ENCODE measurements around the gene TRAPPC4.

DNA sequence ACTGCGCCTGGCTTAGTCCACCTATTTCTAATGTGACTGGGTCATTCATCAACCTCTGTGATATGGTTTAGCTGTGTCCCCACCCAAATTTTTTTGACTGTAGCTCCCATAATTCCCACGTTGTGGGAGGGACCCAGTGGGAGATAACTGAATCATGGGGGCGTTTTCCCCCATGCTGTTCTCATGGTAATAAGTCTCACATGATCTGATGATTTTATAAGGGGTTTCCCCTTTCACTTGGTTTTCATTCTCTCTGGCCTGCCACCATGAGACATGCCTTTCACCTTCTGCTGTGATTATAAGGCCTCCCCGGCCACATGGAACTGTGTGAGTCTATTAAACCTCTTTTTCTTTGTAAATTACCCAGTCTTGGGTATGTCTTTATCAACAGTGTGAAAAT, 11.9 kb upstream of the TRAPPC4 start:
- TF ChIP-seq POLR2A (IDR thresholded peaks at IDR 0.05; ENCODE audit: extremely low read depth, insufficient read length) = no peak
- TF ChIP-seq, protein P1, sequence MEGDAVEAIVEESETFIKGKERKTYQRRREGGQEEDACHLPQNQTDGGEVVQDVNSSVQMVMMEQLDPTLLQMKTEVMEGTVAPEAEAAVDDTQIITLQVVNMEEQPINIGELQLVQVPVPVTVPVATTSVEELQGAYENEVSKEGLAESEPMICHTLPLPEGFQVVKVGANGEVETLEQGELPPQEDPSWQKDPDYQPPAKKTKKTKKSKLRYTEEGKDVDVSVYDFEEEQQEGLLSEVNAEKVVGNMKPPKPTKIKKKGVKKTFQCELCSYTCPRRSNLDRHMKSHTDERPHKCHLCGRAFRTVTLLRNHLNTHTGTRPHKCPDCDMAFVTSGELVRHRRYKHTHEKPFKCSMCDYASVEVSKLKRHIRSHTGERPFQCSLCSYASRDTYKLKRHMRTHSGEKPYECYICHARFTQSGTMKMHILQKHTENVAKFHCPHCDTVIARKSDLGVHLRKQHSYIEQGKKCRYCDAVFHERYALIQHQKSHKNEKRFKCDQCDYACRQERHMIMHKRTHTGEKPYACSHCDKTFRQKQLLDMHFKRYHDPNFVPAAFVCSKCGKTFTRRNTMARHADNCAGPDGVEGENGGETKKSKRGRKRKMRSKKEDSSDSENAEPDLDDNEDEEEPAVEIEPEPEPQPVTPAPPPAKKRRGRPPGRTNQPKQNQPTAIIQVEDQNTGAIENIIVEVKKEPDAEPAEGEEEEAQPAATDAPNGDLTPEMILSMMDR (IDR thresholded peaks at IDR 0.05; ENCODE audit: low read depth, low read length) = no peak
- TF ChIP-seq, protein P2, sequence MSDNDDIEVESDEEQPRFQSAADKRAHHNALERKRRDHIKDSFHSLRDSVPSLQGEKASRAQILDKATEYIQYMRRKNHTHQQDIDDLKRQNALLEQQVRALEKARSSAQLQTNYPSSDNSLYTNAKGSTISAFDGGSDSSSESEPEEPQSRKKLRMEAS (IDR thresholded peaks at IDR 0.05; ENCODE audit: low read depth, low read length) = no peak
- no peak for TF ChIP-seq MYC (IDR thresholded peaks at IDR 0.05; ENCODE audit: low read depth, low read length)
